HG03520 (cell line): ENCODE measurements around the gene IFNB1.

Experiments
- ATAC-seq: cut with Tn5 transposase; IDR thresholded peaks from one replicate; pipeline ENCODE4 v1.9.1; 2021; ENCODE audit warnings: mild to moderate bottlenecking, moderate library complexity; ENCODE audit not compliant: unreplicated experiment

The IFNB1 gene

GRCh38 chr9:21070906-21071305 lies 6.8 kb downstream of the IFNB1 start:
- no peak for ATAC-seq

DNA sequence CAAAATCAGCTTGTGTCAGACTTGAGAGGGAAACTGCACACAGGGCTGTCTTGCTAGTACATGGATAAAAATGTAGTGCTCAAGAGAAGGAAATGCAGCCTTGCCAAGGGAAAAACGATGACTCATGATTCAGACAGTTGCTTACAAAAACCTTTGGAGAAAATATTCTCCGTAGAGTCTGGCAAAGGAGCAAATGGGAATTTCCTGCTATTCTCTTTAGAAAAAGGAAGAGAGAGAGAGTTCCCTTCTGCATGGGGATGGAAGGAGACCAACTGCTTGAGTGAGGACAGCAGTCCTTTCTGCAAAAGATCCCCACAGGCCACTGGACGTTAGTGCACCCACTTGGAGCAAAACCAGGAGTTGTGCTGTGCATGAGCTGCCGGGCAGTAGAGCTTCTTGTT lies 7.6 kb downstream of the IFNB1 start:
- no peak for ATAC-seq

DNA sequence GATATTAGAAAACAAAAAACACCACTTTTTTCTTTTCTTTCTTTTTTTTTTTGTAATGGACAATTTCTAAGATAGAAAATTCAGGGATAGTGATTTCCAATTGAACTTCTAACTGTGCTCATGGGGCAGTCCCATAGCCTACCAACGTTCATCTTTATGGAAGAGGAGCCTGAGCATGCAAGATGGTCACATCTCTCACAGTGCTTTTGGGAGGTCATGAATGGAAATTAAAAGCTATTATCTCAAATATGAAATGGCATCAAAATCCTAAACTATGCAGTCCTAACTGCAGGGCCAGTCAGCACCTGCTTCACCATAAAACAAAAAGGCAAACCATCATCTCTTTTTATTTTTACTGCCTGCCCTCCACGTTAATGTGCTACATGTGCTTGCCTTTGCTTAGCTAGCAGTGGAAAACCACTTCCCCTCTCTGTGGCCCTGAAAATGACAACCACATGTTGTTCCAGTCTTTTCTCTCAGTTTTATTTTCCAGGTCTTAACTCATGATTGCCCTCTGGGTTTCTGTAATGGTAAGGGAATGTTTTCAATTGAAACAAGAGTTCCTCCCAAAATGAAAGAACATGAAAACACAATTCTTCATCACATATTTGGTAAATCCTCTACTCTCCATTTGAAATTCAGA lies 16.7 kb downstream of the IFNB1 start:
- no peak for ATAC-seq

DNA sequence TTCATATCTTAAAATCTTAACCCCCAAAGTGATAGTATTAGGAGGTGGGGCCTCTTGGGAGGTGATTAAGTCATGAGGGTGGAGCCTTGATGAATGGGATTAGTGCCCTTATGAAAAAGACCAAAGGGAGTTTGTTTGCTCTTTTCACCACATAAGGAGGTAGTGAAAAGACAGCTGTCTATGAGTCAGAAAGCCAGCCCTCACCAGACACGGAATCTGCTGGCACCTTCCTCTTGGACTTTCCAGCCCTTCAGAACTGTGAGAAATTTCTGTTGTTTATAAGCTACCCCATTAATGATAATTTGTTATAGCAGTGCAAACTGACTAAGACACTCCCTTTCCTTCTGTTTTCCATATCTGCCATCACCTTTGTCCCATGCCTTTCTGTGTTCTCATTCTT lies 20.8 kb downstream of the IFNB1 start:
- ATAC-seq, result no peak

DNA sequence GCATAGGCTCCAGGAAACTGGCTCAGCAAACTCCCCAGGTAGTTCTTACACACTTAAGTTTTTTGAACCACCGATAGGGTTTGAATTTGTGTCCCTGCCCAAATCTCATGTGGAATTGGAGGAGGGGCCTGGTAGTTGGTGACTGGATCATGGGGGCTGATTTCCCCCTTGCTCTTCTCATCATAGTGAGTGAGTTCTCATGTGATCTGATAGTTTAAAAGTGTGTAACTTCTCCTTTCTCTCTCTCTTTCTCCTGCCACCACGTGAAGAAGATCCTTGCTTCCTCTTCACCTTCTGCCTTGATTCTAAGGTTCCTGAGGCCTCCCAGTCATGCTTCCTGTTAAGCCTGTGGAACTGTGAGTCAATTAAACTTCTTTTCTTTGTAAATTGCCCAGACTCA lies 23.9 kb downstream of the IFNB1 start:
- no peak for ATAC-seq

DNA sequence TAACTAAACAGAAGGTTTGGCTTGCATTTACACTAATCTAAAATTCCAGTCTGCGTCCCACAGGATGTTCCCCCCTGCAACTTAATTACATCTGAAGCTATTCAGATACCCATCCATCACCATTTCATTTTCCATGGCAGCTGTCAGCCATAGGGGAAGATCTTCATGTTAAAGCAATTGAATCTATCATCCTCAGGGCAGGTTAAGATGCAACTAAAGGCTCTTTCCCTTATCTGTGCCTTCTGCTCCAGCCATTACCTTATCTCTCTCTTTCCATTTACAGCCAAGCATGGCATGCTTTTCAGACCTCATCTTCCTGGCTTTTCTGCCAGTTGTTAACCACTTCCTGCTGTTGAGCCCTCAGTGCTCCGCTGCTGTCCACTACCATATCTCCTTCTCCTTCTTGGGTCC lies 30.5 kb downstream of the IFNB1 start:
- no peak for ATAC-seq

GRCh38 chr9:21043841-21044240 lies 33.9 kb downstream of the IFNB1 start:
- no peak for ATAC-seq

DNA sequence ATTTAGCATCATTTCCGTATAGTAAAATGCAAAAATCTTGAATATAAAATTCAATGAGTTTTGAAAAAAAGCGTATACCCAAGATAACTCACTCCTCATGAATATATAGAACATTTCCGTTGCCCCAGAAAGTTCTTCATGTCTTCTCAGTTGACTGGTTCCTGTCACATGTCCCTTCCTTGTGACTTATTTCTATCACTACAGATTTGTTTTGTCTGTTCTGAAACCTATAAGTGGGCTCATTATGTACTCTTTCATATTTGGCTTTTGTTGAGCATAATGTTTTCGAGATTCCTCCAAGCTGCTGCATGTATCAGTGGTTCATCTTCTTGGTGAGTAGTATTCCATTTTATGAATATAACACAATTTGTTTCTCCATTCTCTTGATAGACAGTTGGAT lies 35.3 kb downstream of the IFNB1 start:
- ATAC-seq, result no peak

DNA sequence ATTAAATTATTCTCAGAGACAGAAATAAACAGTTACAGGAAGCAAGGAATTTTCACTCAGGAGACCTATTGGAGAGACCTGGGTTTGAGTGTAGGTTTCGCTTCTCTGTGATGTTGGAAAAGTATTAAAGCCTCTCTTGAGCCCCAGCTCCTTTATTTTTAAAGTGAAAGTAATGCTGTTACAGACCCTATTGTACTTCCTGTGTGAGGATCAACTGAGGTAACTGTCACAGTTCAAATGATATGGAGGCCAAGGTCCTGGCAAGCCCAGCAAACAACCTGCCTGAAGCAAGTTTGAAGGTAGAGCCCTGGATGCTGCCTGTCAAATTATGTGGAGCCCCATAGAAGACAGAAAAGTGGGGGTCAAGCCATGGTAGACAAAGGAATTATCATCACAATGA lies 38.4 kb downstream of the IFNB1 start:
- no peak for ATAC-seq

DNA sequence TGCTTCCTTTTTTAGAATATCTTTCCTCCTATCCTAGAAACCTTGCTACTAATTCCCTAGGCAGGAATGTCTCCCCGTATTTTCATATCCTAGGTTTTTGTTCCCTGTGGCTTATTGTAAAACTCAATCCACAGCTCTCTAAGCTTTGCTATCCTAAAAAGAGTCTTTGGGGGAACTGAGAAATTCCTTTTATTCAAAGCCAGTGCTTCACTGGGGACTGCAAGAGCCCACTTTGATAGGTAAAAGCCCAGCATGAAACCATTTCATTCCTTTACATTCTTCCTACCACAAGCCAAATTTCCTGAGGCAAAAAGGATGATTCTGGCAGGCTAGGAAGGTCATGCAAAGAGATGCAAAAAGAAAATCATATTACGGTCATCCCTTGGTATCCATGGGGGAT lies 40.5 kb downstream of the IFNB1 start:
- no peak for ATAC-seq

GRCh38 chr9:21031808-21032183 lies 45.9 kb downstream of the IFNB1 start:
- no peak for ATAC-seq

- ATAC-seq, result peak; percentile 69
Observed at GRCh38 chr9:21031091-21031807, 46.5 kb downstream of the IFNB1 start, which contains the start of gene HACD4. Gene HACD4, minus strand, starts transcription at chr9:21031640. Its CDS starts 50 bp downstream, at chr9:21031590.

GRCh38 chr9:21030389-21031035 lies 47.2 kb downstream of the IFNB1 start:
- ATAC-seq, result peak; percentile 71

GRCh38 chr9:21029661-21030060 lies 48.1 kb downstream of the IFNB1 start:
- ATAC-seq, result no peak

DNA sequence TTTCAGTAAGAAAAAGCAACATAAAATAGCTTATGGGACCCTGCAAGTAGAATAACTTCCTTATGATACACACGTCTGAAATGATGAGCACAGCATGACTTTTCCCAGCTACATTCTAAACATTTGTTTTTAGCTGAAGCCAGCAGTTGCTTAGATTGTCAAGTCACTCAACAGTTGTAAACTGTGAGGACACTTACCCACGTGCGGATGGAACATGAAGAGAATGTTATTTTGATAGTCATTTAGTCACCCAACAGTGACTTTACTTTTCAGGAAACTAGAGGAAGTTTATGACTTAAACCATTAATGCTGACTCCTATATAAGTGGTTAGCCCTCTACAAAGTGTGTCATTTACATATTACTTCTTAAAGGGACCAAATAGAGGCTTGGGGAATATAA lies 49.3 kb downstream of the IFNB1 start:
- ATAC-seq, result no peak

- no peak for ATAC-seq
Observed at GRCh38 chr9:21027295-21027694, 50.4 kb downstream of the IFNB1 start.
